PFSK-1 (cell line): ENCODE results near the gene MTUS2.

ENCODE experiments used
- POLR2AphosphoS5 ChIP-seq: IDR thresholded peaks from 2 replicates; pipeline ENCODE4 v1.6.1; 2012; ENCODE audit warnings: low read depth, mild to moderate bottlenecking, control low read depth, low read length, moderate library complexity
- SIN3A ChIP-seq: IDR thresholded peaks from 2 replicates; pipeline ENCODE4 v1.6.1; 2012; ENCODE audit warnings: mild to moderate bottlenecking, low read length, moderate library complexity, borderline replicate concordance; ENCODE audit not compliant: insufficient read depth
- TAF1 ChIP-seq: IDR thresholded peaks from 2 replicates; pipeline ENCODE4 v1.6.1; 2012; ENCODE audit warnings: low read length, control low read depth, borderline replicate concordance; ENCODE audit not compliant: insufficient read depth

- no peak for TF ChIP-seq TAF1
- TF ChIP-seq POLR2AphosphoS5: no peak
- TF ChIP-seq SIN3A: no peak
Observed at GRCh38 chr13:29315847-29316246, 495.7 kb downstream of the MTUS2 start.
